Mesodermal cell (in vitro differentiated cells): ENCODE data around the gene MBD3.

Experiments
- H3K27ac ChIP-seq: 2 replicates; pipeline ENCODE4 v1.7.0; 2013; ENCODE audit warnings: mild to moderate bottlenecking, low read depth, low read length, moderate library complexity; ENCODE audit not compliant: severe bottlenecking
- H3K36me3 ChIP-seq: 2 replicates; pipeline ENCODE4 v1.7.1; 2013; ENCODE audit warnings: mild to moderate bottlenecking, low read length, moderate library complexity; ENCODE audit not compliant: control insufficient read depth, insufficient read depth
- H3K4me1 ChIP-seq: one replicate; pipeline ENCODE4 v1.7.1; 2013; ENCODE audit warnings: mild to moderate bottlenecking, low read length; ENCODE audit not compliant: insufficient read depth, control insufficient read depth, poor library complexity, severe bottlenecking
- H3K4me3 ChIP-seq: 2 replicates; pipeline ENCODE4 v1.7.0; 2013; ENCODE audit warnings: low read length, control low read depth, mild to moderate bottlenecking; ENCODE audit not compliant: insufficient read depth, poor library complexity, severe bottlenecking; ENCODE audit errors: extremely low read depth
- H3K9me3 ChIP-seq: 2 replicates; pipeline ENCODE4 v1.7.1; 2013; ENCODE audit warnings: mild to moderate bottlenecking, low read length, moderate library complexity; ENCODE audit not compliant: control insufficient read depth
- WGBS, 2 experiments: methylation state at CpG; one replicate each; pipeline ENCODE4 v1.1.5; 2013; ENCODE audit warnings: missing lambda C conversion rate in 2 of 2; ENCODE audit not compliant: insufficient coverage in 2 of 2; 5-methylcytosine and 5-hydroxymethylcytosine counted together

Gene MBD3

DNA sequence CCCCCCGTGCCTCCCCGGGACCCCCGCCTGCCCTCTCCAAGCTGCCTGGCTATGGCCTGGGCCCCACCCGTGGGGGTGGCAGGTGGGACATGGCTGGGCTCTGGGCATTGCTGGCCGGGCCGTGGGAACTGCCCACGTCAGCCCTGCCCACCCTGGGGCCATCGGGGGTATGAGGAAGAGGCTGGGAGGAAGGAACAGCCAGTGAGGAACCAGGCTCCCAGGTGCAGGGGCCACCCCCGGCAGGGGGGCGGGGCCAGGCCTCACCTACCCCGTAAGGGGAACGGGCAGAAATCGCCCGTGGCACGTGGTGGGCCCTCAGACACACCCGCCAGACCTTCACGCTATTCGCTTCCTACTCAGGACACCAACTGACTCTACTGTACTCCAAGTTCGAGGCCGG lies 37.3 kb upstream of the MBD3 start:
- Histone ChIP-seq H3K36me3 (peaks cover 79% of the 10 kb centered on the region), H3K27ac (no peak overlapping the region), H3K9me3 (no peaks in the 10 kb centered on the region), H3K4me1 (no peaks in the 10 kb centered on the region), H3K4me3 (no peak overlapping the region)
- 98 to 99% methylated on average over 16 to 19 of the region's 20 CpGs for WGBS, 2 experiments

DNA sequence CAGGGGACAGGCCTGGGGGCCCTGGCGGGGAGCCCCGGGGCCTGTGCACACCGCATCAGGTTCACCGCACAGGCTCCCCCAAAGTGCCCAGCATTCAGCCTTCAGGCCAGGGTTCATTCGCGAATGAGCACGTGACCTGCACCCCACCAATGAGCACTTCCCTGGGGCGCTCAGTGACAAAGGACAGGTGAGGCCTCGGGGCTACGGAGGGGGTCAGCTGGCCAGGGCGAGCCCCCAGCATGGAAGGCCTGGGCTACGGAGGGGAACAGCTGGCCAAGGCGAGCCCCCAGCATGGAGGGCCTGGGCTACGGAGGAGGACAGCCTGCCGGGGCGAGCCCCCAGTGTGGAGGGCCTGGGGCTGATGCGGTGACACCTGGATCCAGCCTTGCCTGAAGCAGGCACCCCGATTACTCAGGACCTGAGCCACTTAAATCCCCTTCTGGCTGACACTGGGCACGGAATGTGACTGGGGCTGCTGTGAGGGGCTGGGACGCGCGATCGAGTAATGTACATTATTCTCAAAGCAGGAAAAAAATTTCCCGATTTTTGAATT lies 36.7 kb upstream of the MBD3 start:
- Histone ChIP-seq H3K4me3 (no peak overlapping the region), H3K27ac (no peak overlapping the region), H3K9me3 (no peaks in the 10 kb centered on the region), H3K36me3 (peaks cover 79% of the 10 kb centered on the region), H3K4me1 (no peaks in the 10 kb centered on the region)
- WGBS, 2 experiments, result 96 to 97% methylated on average over 23 to 24 of the region's 24 CpGs

DNA sequence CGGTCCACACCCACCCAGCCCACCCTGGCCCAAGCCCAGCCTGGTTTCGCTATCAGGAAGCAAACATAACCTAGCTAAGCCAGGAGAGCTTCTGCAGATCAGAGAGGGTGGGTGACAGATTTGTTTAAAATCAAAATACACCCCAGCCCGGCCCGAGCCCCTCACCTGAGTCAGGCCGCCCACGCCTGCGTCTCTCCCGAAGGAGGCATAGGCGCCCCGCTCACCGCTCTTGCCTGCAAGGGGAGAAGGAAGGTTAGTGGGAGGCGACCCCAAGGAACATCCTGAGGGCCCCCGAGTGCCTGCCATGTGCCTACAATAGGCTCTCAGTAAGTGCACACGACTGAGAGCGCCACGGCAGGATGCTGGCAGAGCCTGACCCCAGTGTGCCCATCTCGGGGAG lies 34.5 kb upstream of the MBD3 start:
- Histone ChIP-seq H3K36me3 (peaks cover 80% of the 10 kb centered on the region), H3K9me3 (no peaks in the 10 kb centered on the region), H3K4me3 (no peak overlapping the region), H3K27ac (no peak overlapping the region), H3K4me1 (no peaks in the 10 kb centered on the region)
- WGBS, 2 experiments, result 97 to 98% methylated on average over 9 to 13 of the region's 17 CpGs

DNA sequence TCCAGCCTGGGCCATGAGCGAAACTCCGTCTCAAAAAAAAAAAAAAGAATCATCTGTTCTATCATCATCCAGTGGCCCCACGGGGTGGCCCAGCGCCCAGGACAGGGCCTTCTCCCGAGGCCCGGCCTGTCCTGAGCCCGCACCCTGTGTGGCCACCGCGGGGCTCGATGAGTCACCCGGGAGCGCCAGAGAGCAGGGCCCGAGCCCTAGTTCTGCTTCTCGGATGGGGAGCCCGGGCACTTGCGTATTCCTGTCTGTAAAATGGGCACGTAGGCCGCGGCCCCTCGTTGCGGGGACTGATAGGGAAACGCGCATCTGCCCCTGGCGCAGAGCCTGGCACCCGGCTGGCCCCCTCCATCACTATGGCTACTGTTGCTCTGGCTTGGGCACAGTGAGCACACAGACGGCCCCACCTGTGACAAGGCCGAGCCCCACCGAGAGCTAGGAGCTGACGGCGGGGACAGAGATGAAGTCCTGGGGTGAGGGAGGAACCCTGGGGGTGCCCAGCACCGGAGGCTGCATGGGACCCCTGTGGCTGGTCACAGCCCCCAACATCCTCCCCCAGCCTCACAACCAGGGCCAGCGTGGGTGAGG lies 33.8 kb upstream of the MBD3 start:
- no peaks in the 10 kb centered on the region for H3K4me1 ChIP-seq
- no peak overlapping the region for H3K27ac ChIP-seq
- no peaks in the 10 kb centered on the region for H3K9me3 ChIP-seq
- H3K4me3 ChIP-seq, result no peak overlapping the region
- 97% methylated on average over 31 to 32 of the region's 32 CpGs for WGBS, 2 experiments
- peaks cover 80% of the 10 kb centered on the region for H3K36me3 ChIP-seq

DNA sequence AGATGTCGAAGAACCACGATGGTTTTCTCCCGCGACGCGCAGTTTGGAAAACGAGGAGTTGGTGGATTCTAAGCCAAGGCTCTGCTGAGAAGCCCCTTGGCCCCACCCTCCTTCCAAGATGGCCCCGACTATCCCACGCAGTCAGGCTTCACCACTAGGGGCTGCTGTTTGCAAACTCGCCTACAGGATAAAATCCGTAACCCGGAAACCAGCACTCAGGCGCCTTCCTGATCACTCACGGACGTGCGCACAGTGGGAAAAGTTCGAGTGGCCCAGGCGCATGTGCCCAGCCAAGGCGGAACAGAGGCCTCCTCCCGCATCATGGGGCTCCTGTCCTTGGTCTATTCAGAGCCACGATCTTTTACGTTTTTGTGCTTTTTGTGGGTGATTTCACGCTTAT lies 31.8 kb upstream of the MBD3 start:
- H3K27ac ChIP-seq, result no peak overlapping the region
- no peak overlapping the region for H3K4me3 ChIP-seq
- peaks cover 5% of the 10 kb centered on the region for H3K4me1 ChIP-seq
- 86 to 90% methylated on average over 22 to 23 of the region's 23 CpGs for WGBS, 2 experiments
- peaks cover 80% of the 10 kb centered on the region for H3K36me3 ChIP-seq
- no peaks in the 10 kb centered on the region for H3K9me3 ChIP-seq

DNA sequence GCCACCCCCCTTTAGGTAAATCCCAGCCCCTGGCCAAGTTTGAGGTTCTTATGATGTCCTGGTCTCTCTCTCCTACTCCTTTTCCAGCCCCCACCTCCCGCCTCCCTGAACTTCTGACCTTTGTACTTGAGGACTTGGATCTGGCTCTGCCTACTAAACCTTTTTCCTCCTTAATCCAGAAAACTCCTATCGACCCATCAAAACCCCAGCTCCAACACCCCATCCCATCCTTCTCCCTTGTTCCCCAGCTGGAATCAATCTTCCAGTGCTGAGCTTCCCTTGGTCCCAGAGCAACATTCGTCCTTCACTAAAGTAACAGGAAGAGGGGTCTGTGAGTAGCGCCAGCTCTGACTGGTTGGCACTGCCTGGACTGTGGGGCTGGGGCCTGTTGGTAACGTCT lies 29.9 kb upstream of the MBD3 start:
- Histone ChIP-seq H3K36me3 (peaks cover 93% of the 10 kb centered on the region), H3K27ac (no peak overlapping the region), H3K9me3 (no peaks in the 10 kb centered on the region), H3K4me1 (peaks cover 5% of the 10 kb centered on the region), H3K4me3 (no peak overlapping the region)
- 96 to 100% methylated on average over 2 to 5 of the region's 5 CpGs for WGBS, 2 experiments

DNA sequence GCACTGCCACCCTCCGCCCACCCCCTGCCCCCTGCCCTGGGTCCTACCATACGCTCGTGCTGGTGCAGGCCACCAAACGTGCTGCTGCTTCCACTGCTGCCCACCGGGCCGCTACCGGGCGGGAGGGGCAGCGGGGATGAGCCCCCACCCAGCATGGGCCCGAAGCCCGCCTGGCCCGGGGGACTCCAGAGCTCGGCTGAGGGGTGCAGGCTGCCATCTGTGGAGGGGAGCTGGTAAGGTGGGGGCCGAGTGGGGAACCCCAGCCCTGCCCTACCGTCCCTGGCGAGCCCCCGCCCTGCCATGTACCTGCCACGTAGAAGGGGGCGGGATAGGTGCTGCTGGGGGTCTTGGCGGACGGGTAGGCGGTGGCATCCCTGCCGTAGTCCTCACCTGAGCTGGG lies 29.3 kb upstream of the MBD3 start:
- Histone ChIP-seq H3K4me1 (peaks cover 5% of the 10 kb centered on the region), H3K36me3 (peaks cover 95% of the 10 kb centered on the region), H3K27ac (no peak overlapping the region), H3K4me3 (no peak overlapping the region), H3K9me3 (no peaks in the 10 kb centered on the region)
- WGBS, 2 experiments, result 93 to 97% methylated on average over 16 to 20 of the region's 23 CpGs

DNA sequence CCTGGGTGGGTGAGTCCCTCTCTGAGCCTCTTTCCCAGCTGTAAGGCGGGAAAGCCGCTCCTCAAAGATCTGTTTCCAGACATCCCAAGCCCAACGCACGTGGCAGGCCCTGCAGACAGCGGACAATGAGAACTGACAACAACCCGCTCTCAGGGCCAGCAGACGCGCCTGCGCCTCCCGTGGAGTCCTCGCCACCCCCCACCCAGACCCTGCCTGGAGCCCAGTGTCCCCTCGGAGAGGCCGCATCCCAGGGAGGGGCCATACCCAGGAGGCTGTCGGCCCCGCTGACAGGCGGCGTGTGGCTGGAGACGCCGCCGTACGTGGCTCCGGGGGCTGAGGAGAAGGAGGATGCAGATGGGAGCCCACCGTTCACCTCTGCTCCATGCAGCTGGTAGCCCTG lies 28.9 kb upstream of the MBD3 start:
- Histone ChIP-seq H3K4me3 (no peak overlapping the region), H3K4me1 (peaks cover 5% of the 10 kb centered on the region), H3K9me3 (no peaks in the 10 kb centered on the region), H3K36me3 (peaks cover 96% of the 10 kb centered on the region), H3K27ac (no peak overlapping the region)
- WGBS, 2 experiments, result 92 to 96% methylated on average over 9 to 15 of the region's 23 CpGs

DNA sequence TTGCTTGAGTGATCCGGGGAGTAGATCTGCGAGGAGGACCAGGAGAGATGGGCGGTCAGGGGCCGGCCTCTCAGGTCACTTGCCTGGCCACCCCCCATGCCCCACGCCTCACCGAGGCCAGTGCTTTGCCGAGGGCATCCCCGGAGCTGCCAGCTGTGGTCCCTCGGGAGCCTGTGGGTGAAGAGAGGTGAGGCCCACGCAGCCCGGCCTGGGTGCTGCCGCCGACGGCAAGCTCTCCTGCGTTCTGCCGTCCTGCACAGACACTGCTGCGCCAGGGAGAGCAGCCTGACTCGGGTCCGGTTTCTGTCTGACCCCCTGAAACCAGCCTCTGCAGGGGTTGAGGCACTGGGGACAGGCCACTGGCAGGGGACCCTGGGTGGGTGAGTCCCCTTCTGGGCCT lies 28.4 kb upstream of the MBD3 start:
- Histone ChIP-seq H3K4me3 (no peak overlapping the region), H3K27ac (no peak overlapping the region), H3K4me1 (peaks cover 5% of the 10 kb centered on the region), H3K36me3 (peaks cover 94% of the 10 kb centered on the region), H3K9me3 (no peaks in the 10 kb centered on the region)
- 93 to 94% methylated on average over 12 to 14 of the region's 19 CpGs for WGBS, 2 experiments

DNA sequence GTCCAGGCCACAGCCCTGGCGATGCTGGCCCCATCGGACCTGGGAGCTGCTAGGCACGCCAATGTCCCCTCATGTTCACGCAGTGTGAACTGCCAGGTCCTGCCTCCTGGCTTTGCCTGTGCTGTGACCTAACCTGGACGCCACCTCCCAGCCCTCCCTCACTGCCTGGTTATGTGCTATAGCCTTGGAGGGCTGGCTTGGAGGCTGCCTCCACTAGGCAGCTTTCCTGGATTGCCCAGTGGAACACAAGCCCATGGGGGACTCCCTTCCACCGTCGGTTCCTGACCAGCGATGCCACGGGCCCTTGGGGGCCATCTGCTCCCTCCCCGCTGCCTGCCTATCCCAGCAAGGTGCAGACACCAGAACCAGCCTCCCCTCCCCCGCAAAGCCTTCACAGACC lies 27.8 kb upstream of the MBD3 start:
- WGBS, 2 experiments, result 94 to 97% methylated on average over 6 to 9 of the region's 11 CpGs
- H3K4me3 ChIP-seq, result no peak overlapping the region
- no peak overlapping the region for H3K27ac ChIP-seq
- peaks cover 5% of the 10 kb centered on the region for H3K4me1 ChIP-seq
- peaks cover 94% of the 10 kb centered on the region for H3K36me3 ChIP-seq
- H3K9me3 ChIP-seq, result no peaks in the 10 kb centered on the region

DNA sequence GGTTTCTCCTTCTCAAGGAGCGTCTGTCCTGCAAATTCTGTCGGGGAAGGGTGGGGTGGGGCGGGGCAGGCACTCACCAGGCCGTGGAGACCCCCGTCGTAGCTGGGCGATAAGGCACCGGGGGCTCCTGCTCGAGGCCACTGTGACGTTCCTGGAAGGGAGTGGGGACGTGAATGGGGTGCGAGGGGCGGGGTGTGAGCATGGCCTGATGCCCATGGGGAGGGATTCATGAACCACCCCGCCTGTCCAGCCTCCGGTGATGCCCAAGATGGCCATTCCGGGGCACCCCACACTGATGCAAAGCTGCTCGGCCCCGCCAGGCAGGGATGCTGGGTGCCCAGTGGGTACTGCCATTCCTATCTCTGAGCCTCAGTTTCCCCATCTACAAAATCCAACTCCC lies 27.0 kb upstream of the MBD3 start:
- Histone ChIP-seq H3K27ac (no peak overlapping the region), H3K4me1 (peaks cover 6% of the 10 kb centered on the region), H3K36me3 (peaks cover 94% of the 10 kb centered on the region), H3K4me3 (no peak overlapping the region), H3K9me3 (no peaks in the 10 kb centered on the region)
- WGBS, 2 experiments, result 93 to 98% methylated on average over 15 to 18 of the region's 18 CpGs
